ENCODE data around the gene LYZL1.

The LYZL1 gene

DNA sequence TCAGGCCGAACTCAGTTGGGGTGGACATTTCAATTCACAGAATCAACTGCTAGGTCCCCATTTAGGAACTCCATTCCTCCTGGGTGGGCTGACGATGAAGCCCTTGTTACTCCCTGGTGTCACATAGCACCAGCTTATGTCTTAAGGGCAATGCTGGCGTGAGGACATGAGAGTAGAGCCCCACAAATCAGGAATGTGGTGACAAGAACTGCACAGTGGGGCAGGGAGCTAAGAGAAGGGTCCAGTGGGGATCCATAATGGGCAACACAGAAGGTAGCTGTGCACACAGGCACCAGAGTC is 57.0 kb downstream of the LYZL1 start:
- no peak overlapping the region for H2BK12ac ChIP-seq (ENCODE audit: low read length in 2 of 2)
- no peak overlapping the region for H3K9ac ChIP-seq (ENCODE audit: low read length)
- H3K4me2 ChIP-seq (ENCODE audit: low read length, poor library complexity, severe bottlenecking) = no peak overlapping the region
- H3K9me3 ChIP-seq (ENCODE audit: control insufficient read depth, low read length) = peaks cover 7% of the 10 kb centered on the region
- H3K4ac ChIP-seq (ENCODE audit: low read depth in 1 of 2, low read length in 2 of 2) = no peak overlapping the region
- no peak for DNase-seq
- H3K36me3 ChIP-seq (ENCODE audit: control insufficient read depth in 1 of 2, insufficient read depth in 2 of 2, low read depth in 1 of 2, low read length in 2 of 2) = no peaks in the 10 kb centered on the region
- WGBS = 89% methylated on average over 3 of the region's 3 CpGs
- no peaks in the 10 kb centered on the region for H3K4me1 ChIP-seq (ENCODE audit: control insufficient read depth, insufficient read depth, low read depth, low read length)
- peaks cover 4 to 12% of the 10 kb centered on the region in 2 experiments for H3K27me3 ChIP-seq (ENCODE audit: control insufficient read depth in 1 of 2, insufficient read depth in 1 of 2, low read length in 2 of 2)
- no peak overlapping the region for H4K91ac ChIP-seq (ENCODE audit: low read length)
- no peak overlapping the region for H2BK15ac ChIP-seq (ENCODE audit: low read depth, poor library complexity, severe bottlenecking)
- H2AK5ac ChIP-seq (ENCODE audit: low read length, severe bottlenecking) = no peak overlapping the region
- no peak overlapping the region for H3K23ac ChIP-seq (ENCODE audit: low read length in 2 of 2)
- no peak overlapping the region for H3K14ac ChIP-seq (ENCODE audit: low read length in 2 of 2)
- no peak overlapping the region for H2AFZ ChIP-seq (ENCODE audit: low read depth, low read length)
- no peak overlapping the region for H3K4me3 ChIP-seq (ENCODE audit: insufficient read depth in 1 of 2, low read depth in 1 of 2, low read length in 2 of 2)
- no peak overlapping the region for H3K27ac ChIP-seq (ENCODE audit: low read length, poor library complexity, severe bottlenecking)
- no peak overlapping the region for H4K8ac ChIP-seq (ENCODE audit: low read length)
- H3K79me1 ChIP-seq (replicated peaks; ENCODE audit: low read length, poor library complexity, severe bottlenecking) = no peaks in the 10 kb centered on the region
- H3K18ac ChIP-seq (ENCODE audit: low read depth in 1 of 2, low read length in 2 of 2) = no peak overlapping the region
- no peak overlapping the region for H2BK5ac ChIP-seq (ENCODE audit: low read depth, low read length, poor library complexity, severe bottlenecking)
- no peak overlapping the region for H2BK120ac ChIP-seq (ENCODE audit: low read depth, low read length)

GRCh38 chr10:29346296-29347001 is 57.6 kb downstream of the LYZL1 start:
- Histone ChIP-seq H2BK12ac (ENCODE audit: low read length in 2 of 2) (no peak overlapping the region), H2BK5ac (ENCODE audit: low read depth, low read length, poor library complexity, severe bottlenecking) (no peak overlapping the region), H4K8ac (ENCODE audit: low read length) (no peak overlapping the region), H3K79me1 (replicated peaks; ENCODE audit: low read length, poor library complexity, severe bottlenecking) (no peaks in the 10 kb centered on the region), H3K4ac (ENCODE audit: low read depth in 1 of 2, low read length in 2 of 2) (no peak overlapping the region), H2BK15ac (ENCODE audit: low read depth, poor library complexity, severe bottlenecking) (no peak overlapping the region), H2AK5ac (ENCODE audit: low read length, severe bottlenecking) (no peak overlapping the region), H3K4me2 (ENCODE audit: low read length, poor library complexity, severe bottlenecking) (no peak overlapping the region), H3K27me3 (ENCODE audit: control insufficient read depth in 1 of 2, insufficient read depth in 1 of 2, low read length in 2 of 2) (peaks cover 4 to 16% of the 10 kb centered on the region in 2 experiments), H3K27ac (ENCODE audit: low read length, poor library complexity, severe bottlenecking) (no peak overlapping the region), H3K36me3 (ENCODE audit: control insufficient read depth in 1 of 2, insufficient read depth in 2 of 2, low read depth in 1 of 2, low read length in 2 of 2) (no peaks in the 10 kb centered on the region), H4K91ac (ENCODE audit: low read length) (no peak overlapping the region), H3K14ac (ENCODE audit: low read length in 2 of 2) (no peak overlapping the region), H2AFZ (ENCODE audit: low read depth, low read length) (no peak overlapping the region), H3K23ac (ENCODE audit: low read length in 2 of 2) (no peak overlapping the region), H3K4me3 (ENCODE audit: insufficient read depth in 1 of 2, low read depth in 1 of 2, low read length in 2 of 2) (no peak overlapping the region), H3K4me1 (ENCODE audit: control insufficient read depth, insufficient read depth, low read depth, low read length) (no peaks in the 10 kb centered on the region), H2BK120ac (ENCODE audit: low read depth, low read length) (no peak overlapping the region), H3K9me3 (ENCODE audit: control insufficient read depth, low read length) (peaks cover 6% of the 10 kb centered on the region), H3K9ac (ENCODE audit: low read length) (no peak overlapping the region), H3K18ac (ENCODE audit: low read depth in 1 of 2, low read length in 2 of 2) (no peak overlapping the region)
- WGBS = 86% methylated on average over 4 of the region's 9 CpGs
- no peak for DNase-seq

DNA sequence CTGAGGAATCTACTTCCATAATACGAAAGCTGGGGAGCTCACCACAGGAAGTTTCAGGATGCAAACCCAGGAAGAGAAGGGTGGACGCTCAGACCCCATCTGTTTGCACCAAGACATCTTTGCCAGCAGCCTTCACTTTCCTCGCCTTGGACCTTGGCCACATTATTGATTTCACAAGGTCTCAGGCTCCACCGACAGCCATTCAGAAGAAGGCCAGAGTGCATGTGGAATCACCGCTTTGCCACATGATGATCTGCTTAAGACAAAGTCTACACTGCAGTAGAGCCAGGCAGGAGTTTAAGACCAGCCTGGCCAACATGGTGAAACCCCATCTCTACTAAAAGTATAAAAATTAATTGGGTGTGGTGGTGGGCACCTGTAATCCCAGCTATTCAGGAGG is 60.0 kb downstream of the LYZL1 start:
- Histone ChIP-seq H3K4ac (ENCODE audit: low read depth in 1 of 2, low read length in 2 of 2) (no peak overlapping the region), H3K4me2 (ENCODE audit: low read length, poor library complexity, severe bottlenecking) (no peak overlapping the region), H2BK12ac (ENCODE audit: low read length in 2 of 2) (no peak overlapping the region), H3K27me3 (ENCODE audit: control insufficient read depth in 1 of 2, insufficient read depth in 1 of 2, low read length in 2 of 2) (peaks cover 4 to 22% of the 10 kb centered on the region in 2 experiments), H3K4me1 (ENCODE audit: control insufficient read depth, insufficient read depth, low read depth, low read length) (no peaks in the 10 kb centered on the region), H2BK120ac (ENCODE audit: low read depth, low read length) (no peak overlapping the region), H2AK5ac (ENCODE audit: low read length, severe bottlenecking) (no peak overlapping the region), H3K36me3 (ENCODE audit: control insufficient read depth in 1 of 2, insufficient read depth in 2 of 2, low read depth in 1 of 2, low read length in 2 of 2) (no peaks in the 10 kb centered on the region), H2AFZ (ENCODE audit: low read depth, low read length) (no peak overlapping the region), H3K27ac (ENCODE audit: low read length, poor library complexity, severe bottlenecking) (no peak overlapping the region), H3K18ac (ENCODE audit: low read depth in 1 of 2, low read length in 2 of 2) (no peak overlapping the region), H3K9me3 (ENCODE audit: control insufficient read depth, low read length) (no peaks in the 10 kb centered on the region), H3K79me1 (replicated peaks; ENCODE audit: low read length, poor library complexity, severe bottlenecking) (no peaks in the 10 kb centered on the region), H4K91ac (ENCODE audit: low read length) (no peak overlapping the region), H3K23ac (ENCODE audit: low read length in 2 of 2) (no peak overlapping the region), H2BK5ac (ENCODE audit: low read depth, low read length, poor library complexity, severe bottlenecking) (no peak overlapping the region), H3K9ac (ENCODE audit: low read length) (no peak overlapping the region), H4K8ac (ENCODE audit: low read length) (no peak overlapping the region), H3K14ac (ENCODE audit: low read length in 2 of 2) (no peak overlapping the region), H3K4me3 (ENCODE audit: insufficient read depth in 1 of 2, low read depth in 1 of 2, low read length in 2 of 2) (no peak overlapping the region), H2BK15ac (ENCODE audit: low read depth, poor library complexity, severe bottlenecking) (no peak overlapping the region)
- WGBS = 72% methylated on average over 5 of the region's 5 CpGs
- no peak for DNase-seq

DNA sequence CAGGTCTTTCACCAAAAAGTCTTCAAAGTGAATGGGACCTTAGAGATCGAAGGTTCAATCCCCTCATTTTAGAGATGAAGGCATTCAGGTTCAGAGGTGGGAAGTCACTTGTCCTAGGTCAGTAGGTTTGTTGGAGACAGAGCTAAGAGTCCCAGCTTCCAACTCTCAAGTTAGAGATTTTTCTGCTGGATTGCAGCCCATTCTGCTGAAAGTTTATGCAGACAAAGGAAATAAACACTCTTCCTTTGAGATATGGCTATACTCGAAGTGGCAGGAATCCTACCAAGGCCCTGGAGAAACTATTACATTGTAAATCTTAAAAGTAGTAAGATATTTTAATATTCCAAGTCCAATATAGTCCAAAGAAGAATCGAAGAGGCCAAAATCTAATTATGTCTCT is 64.4 kb downstream of the LYZL1 start:
- Histone ChIP-seq H3K18ac (ENCODE audit: low read depth in 1 of 2, low read length in 2 of 2) (no peak overlapping the region), H3K79me1 (replicated peaks; ENCODE audit: low read length, poor library complexity, severe bottlenecking) (no peaks in the 10 kb centered on the region), H2BK12ac (ENCODE audit: low read length in 2 of 2) (no peak overlapping the region), H3K36me3 (ENCODE audit: control insufficient read depth in 1 of 2, insufficient read depth in 2 of 2, low read depth in 1 of 2, low read length in 2 of 2) (no peaks in the 10 kb centered on the region), H2AK5ac (ENCODE audit: low read length, severe bottlenecking) (no peak overlapping the region), H2BK120ac (ENCODE audit: low read depth, low read length) (no peak overlapping the region), H2BK5ac (ENCODE audit: low read depth, low read length, poor library complexity, severe bottlenecking) (no peak overlapping the region), H3K23ac (ENCODE audit: low read length in 2 of 2) (no peak overlapping the region), H3K27ac (ENCODE audit: low read length, poor library complexity, severe bottlenecking) (no peak overlapping the region), H4K8ac (ENCODE audit: low read length) (no peak overlapping the region), H3K9me3 (ENCODE audit: control insufficient read depth, low read length) (no peaks in the 10 kb centered on the region), H3K4me3 (ENCODE audit: insufficient read depth in 1 of 2, low read depth in 1 of 2, low read length in 2 of 2) (no peak overlapping the region), H3K9ac (ENCODE audit: low read length) (no peak overlapping the region), H3K4ac (ENCODE audit: low read depth in 1 of 2, low read length in 2 of 2) (no peak overlapping the region), H2AFZ (ENCODE audit: low read depth, low read length) (no peak overlapping the region), H3K4me1 (ENCODE audit: control insufficient read depth, insufficient read depth, low read depth, low read length) (peaks cover 9% of the 10 kb centered on the region), H3K4me2 (ENCODE audit: low read length, poor library complexity, severe bottlenecking) (no peak overlapping the region), H3K27me3 (ENCODE audit: control insufficient read depth in 1 of 2, insufficient read depth in 1 of 2, low read length in 2 of 2) (peaks cover 0 to 31% of the 10 kb centered on the region in 2 experiments), H2BK15ac (ENCODE audit: low read depth, poor library complexity, severe bottlenecking) (no peak overlapping the region), H3K14ac (ENCODE audit: low read length in 2 of 2) (no peak overlapping the region), H4K91ac (ENCODE audit: low read length) (no peak overlapping the region)
- 88% methylated on average over 2 of the region's 3 CpGs for WGBS
- DNase-seq = no peak

Data from mesenchymal stem cell (in vitro differentiated cells and primary cell).